Measurements from ENCODE around the gene TNFAIP8L2. TPM values are rescaled to one million over a fixed set of nuclear protein-coding genes. Genes with fewer than 3 reads are reported as not detected.
"Not testable (repeated sequence)": the region's sequence is repeated elsewhere in the genome, so short reads cannot be mapped to it uniquely, and the experiment has no call there.

The TNFAIP8L2 gene
- total RNA-seq, 3 donors from 2014 or later: 1.3 to 2.8 (median 2.5) TPM

GRCh38 chr1:151193304-151193703 lies 36.9 kb downstream of the TNFAIP8L2 start:
- DNase-seq: no peak
- Histone ChIP-seq H3K9me3 (no peaks in the 10 kb centered on the region), H3K4me3 (no peak overlapping the region), H3K4me1 (ENCODE audit: low read depth) (peaks cover 9% of the 10 kb centered on the region), H3K36me3 (ENCODE audit: low read depth) (no peaks in the 10 kb centered on the region)
- intact Hi-C loops (cut with DNase I, micrococcal nuclease): no loop called here
- TF ChIP-seq CTCF (IDR thresholded peaks at IDR 0.05): no peak
- ATAC-seq: no peak

- no peak overlapping the region for H3K4me3 ChIP-seq
- ATAC-seq (no peak), DNase-seq (no peak)
- intact Hi-C loops (cut with DNase I, micrococcal nuclease): no loop called here
- peaks cover 3% of the 10 kb centered on the region for H3K4me1 ChIP-seq (ENCODE audit: low read depth)
- H3K36me3 ChIP-seq (ENCODE audit: low read depth): no peaks in the 10 kb centered on the region
- no peaks in the 10 kb centered on the region for H3K9me3 ChIP-seq
- TF ChIP-seq CTCF (IDR thresholded peaks at IDR 0.05): no peak
Observed at GRCh38 chr1:151193856-151194255, 37.4 kb downstream of the TNFAIP8L2 start.

GRCh38 chr1:151194894-151195594 lies 38.6 kb downstream of the TNFAIP8L2 start:
- not testable (repeated sequence) for H3K4me1 ChIP-seq (ENCODE audit: low read depth); H3K9me3 ChIP-seq; H3K4me3 ChIP-seq; H3K36me3 ChIP-seq (ENCODE audit: low read depth)
- intact Hi-C loops (cut with DNase I, micrococcal nuclease): loop anchor here in 1 of 2 donors (5.0 kb wide), 1 partner anchor 57 kb away; the partner anchor contains the start of gene PSMD4
- ATAC-seq (peak; percentile 74), DNase-seq (peak; percentile 77 to 94 (median 83))

GRCh38 chr1:151196292-151196800 lies 39.9 kb downstream of the TNFAIP8L2 start:
- Histone ChIP-seq H3K9me3 (no peaks in the 10 kb centered on the region), H3K4me1 (ENCODE audit: low read depth) (peaks cover 18% of the 10 kb centered on the region), H3K4me3 (no peak overlapping the region), H3K36me3 (ENCODE audit: low read depth) (no peaks in the 10 kb centered on the region)
- ATAC-seq (peak; percentile 43), DNase-seq (peak in 2 of 3 donors; percentile 43 to 95)
- TF ChIP-seq CTCF (IDR thresholded peaks at IDR 0.05): peak; percentile 9
- intact Hi-C loops (cut with DNase I, micrococcal nuclease): loop anchor here in 1 of 2 donors (5.0 kb wide), 1 partner anchor 56 kb away; the partner anchor contains the start of gene PSMD4

- no peaks in the 10 kb centered on the region for H3K36me3 ChIP-seq (ENCODE audit: low read depth)
- no peak for TF ChIP-seq CTCF (IDR thresholded peaks at IDR 0.05)
- ATAC-seq: peak; percentile 4
- DNase-seq: peak in 1 of 3 donors; percentile 32
- no peak overlapping the region for H3K4me3 ChIP-seq
- H3K4me1 ChIP-seq (ENCODE audit: low read depth): peaks cover 27% of the 10 kb centered on the region
- H3K9me3 ChIP-seq: no peaks in the 10 kb centered on the region
- intact Hi-C loops (cut with DNase I, micrococcal nuclease): loop anchor here in 1 of 2 donors (5.0 kb wide), 1 partner anchor 54 kb away; the partner anchor contains the start of gene PSMD4
Observed at GRCh38 chr1:151197863-151198253, 41.4 kb downstream of the TNFAIP8L2 start.

All from mucosa of descending colon (tissue), 3 donors.